K562 (cell line): ENCODE results near the gene IL4I1. TPM values are rescaled to one million over a fixed set of nuclear protein-coding genes. Genes with fewer than 3 reads are reported as not detected.

Experiments used
- polyA plus RNA-seq, 8 experiments: library from polyadenylated mRNA; depleted of rRNA in 4 of 8; stranded (reverse) in 5 of 8; unstranded in 3 of 8; fragments of >200 nt; fragmentation: Nextera tagmentation in 2 of 8; fragmentation: Illumina TruSeq in 1 of 8; extraction: Ambion mirVana in 2 of 8; extraction: Trizol in 1 of 8; gene quantifications; 2 replicates each; pipeline versions ENCODE4 v1.2.1 to v1.2.3, GENCODE V29; 2011 to 2014; ENCODE audit warnings: inconsistent platforms in 1 of 8, missing spikeins in 1 of 8
- total RNA-seq, 7 experiments: library from RNA; depleted of rRNA in 6 of 7; stranded (reverse); fragments of >200 nt in 6 of 7; fragmentation: Illumina TruSeq in 2 of 7; extraction: Trizol in 2 of 7; gene quantifications; 2 replicates each; pipeline versions ENCODE4 v1.2.1 to v1.2.3, GENCODE V29; 2011 to 2021; ENCODE audit warnings: low replicate concordance in 1 of 7
- TF ChIP-seq, protein P1 (sequence below): fragments of 200-600 bp; sonication (generic); IDR thresholded peaks from one replicate; pipeline ENCODE4 v1.6.1; 2012; ENCODE audit warnings: mild to moderate bottlenecking, low read depth, low read length, inconsistent platforms

The IL4I1 gene
- total and polyA plus RNA-seq, 9 of the 15 experiments (the other 6 are each of a cell fraction or from before 2014, with no cell fraction given) = 0.06 to 0.95 (median 0.43) TPM; not detected in 2

DNA sequence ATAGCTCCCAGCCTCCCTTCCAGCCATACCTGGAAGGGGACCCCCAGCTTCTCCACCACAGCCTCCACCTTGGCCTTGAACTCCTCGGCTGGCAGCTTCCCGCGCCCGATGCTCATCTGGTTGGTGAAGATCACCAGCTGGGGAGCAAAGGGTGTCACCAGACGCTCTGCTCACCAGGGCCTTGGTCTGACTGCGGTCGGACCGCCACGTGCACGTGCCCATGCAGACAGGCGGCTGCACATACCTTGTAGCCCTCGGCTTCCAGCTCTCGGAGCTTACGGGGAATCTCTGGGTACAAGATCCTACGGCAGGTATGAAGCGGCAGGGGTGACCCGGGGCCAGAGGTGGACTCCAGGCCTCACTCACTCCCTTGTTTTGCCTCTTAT lies 32.8 kb downstream of the IL4I1 start (continued):
- TF ChIP-seq, protein P1, sequence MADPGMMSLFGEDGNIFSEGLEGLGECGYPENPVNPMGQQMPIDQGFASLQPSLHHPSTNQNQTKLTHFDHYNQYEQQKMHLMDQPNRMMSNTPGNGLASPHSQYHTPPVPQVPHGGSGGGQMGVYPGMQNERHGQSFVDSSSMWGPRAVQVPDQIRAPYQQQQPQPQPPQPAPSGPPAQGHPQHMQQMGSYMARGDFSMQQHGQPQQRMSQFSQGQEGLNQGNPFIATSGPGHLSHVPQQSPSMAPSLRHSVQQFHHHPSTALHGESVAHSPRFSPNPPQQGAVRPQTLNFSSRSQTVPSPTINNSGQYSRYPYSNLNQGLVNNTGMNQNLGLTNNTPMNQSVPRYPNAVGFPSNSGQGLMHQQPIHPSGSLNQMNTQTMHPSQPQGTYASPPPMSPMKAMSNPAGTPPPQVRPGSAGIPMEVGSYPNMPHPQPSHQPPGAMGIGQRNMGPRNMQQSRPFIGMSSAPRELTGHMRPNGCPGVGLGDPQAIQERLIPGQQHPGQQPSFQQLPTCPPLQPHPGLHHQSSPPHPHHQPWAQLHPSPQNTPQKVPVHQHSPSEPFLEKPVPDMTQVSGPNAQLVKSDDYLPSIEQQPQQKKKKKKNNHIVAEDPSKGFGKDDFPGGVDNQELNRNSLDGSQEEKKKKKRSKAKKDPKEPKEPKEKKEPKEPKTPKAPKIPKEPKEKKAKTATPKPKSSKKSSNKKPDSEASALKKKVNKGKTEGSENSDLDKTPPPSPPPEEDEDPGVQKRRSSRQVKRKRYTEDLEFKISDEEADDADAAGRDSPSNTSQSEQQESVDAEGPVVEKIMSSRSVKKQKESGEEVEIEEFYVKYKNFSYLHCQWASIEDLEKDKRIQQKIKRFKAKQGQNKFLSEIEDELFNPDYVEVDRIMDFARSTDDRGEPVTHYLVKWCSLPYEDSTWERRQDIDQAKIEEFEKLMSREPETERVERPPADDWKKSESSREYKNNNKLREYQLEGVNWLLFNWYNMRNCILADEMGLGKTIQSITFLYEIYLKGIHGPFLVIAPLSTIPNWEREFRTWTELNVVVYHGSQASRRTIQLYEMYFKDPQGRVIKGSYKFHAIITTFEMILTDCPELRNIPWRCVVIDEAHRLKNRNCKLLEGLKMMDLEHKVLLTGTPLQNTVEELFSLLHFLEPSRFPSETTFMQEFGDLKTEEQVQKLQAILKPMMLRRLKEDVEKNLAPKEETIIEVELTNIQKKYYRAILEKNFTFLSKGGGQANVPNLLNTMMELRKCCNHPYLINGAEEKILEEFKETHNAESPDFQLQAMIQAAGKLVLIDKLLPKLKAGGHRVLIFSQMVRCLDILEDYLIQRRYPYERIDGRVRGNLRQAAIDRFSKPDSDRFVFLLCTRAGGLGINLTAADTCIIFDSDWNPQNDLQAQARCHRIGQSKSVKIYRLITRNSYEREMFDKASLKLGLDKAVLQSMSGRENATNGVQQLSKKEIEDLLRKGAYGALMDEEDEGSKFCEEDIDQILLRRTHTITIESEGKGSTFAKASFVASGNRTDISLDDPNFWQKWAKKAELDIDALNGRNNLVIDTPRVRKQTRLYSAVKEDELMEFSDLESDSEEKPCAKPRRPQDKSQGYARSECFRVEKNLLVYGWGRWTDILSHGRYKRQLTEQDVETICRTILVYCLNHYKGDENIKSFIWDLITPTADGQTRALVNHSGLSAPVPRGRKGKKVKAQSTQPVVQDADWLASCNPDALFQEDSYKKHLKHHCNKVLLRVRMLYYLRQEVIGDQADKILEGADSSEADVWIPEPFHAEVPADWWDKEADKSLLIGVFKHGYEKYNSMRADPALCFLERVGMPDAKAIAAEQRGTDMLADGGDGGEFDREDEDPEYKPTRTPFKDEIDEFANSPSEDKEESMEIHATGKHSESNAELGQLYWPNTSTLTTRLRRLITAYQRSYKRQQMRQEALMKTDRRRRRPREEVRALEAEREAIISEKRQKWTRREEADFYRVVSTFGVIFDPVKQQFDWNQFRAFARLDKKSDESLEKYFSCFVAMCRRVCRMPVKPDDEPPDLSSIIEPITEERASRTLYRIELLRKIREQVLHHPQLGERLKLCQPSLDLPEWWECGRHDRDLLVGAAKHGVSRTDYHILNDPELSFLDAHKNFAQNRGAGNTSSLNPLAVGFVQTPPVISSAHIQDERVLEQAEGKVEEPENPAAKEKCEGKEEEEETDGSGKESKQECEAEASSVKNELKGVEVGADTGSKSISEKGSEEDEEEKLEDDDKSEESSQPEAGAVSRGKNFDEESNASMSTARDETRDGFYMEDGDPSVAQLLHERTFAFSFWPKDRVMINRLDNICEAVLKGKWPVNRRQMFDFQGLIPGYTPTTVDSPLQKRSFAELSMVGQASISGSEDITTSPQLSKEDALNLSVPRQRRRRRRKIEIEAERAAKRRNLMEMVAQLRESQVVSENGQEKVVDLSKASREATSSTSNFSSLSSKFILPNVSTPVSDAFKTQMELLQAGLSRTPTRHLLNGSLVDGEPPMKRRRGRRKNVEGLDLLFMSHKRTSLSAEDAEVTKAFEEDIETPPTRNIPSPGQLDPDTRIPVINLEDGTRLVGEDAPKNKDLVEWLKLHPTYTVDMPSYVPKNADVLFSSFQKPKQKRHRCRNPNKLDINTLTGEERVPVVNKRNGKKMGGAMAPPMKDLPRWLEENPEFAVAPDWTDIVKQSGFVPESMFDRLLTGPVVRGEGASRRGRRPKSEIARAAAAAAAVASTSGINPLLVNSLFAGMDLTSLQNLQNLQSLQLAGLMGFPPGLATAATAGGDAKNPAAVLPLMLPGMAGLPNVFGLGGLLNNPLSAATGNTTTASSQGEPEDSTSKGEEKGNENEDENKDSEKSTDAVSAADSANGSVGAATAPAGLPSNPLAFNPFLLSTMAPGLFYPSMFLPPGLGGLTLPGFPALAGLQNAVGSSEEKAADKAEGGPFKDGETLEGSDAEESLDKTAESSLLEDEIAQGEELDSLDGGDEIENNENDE = no peak
- TF ChIP-seq, all 486 proteins: peak for 2
